H1 (cell line): Measurements from ENCODE around the gene MRPL42. TPM values are rescaled to one million over a fixed set of nuclear protein-coding genes. Genes with fewer than 3 reads are reported as not detected.

ENCODE experiments used
- CTCF ChIA-PET: fragments of 300-600 bp; sonication (Branson Sonifier 250); formaldehyde crosslinking; loops from one replicate; lab custom pipeline; 2021; ENCODE audit not compliant: partially characterized antibody; lab: Charles Lee
- POLR2A ChIA-PET: fragments of 300-600 bp; sonication (Branson Sonifier 250); formaldehyde crosslinking; loops from one replicate; lab custom pipeline; 2021; ENCODE audit warnings: inconsistent platforms; ENCODE audit not compliant: partially characterized antibody; lab: Charles Lee
- DNase-seq, 2 experiments: peaks; one replicate each; pipeline versions ENCODE4 v3.0.0 to v3.0.0-alpha.2; 2010 to 2022; ENCODE audit warnings: low spot score in 2 of 2, low read depth in 1 of 2, mixed read lengths in 1 of 2
- FAIRE-seq: peaks from 2 replicates; lab custom pipeline; 2011; peaks lifted over from hg19 to GRCh38; lab: Jason Lieb, UNC
- H2AFZ ChIP-seq: 2 replicates; pipeline ENCODE4 v1.8.1; 2012; ENCODE audit warnings: low read length, inconsistent platforms
- H2AK5ac ChIP-seq: 2 replicates; pipeline ENCODE4 v1.6.1; 2013; ENCODE audit warnings: low read depth, low read length
- H2BK120ac ChIP-seq: replicated peaks from 2 replicates; pipeline ENCODE3; 2013; ENCODE audit warnings: low read depth, low read length, inconsistent platforms
- H2BK12ac ChIP-seq: 2 replicates; pipeline ENCODE4 v1.6.1; 2013; ENCODE audit warnings: low read depth, low read length
- H2BK15ac ChIP-seq: 2 replicates; pipeline ENCODE4 v1.6.1; 2013; ENCODE audit warnings: low read length
- H2BK20ac ChIP-seq: 2 replicates; pipeline ENCODE4 v1.6.1; 2013; ENCODE audit warnings: low read length
- H2BK5ac ChIP-seq: 2 replicates; pipeline ENCODE4 v1.6.1; 2013; ENCODE audit warnings: low read depth, low read length
- H3K14ac ChIP-seq: 2 replicates; pipeline ENCODE4 v1.6.1; 2013; ENCODE audit warnings: inconsistent platforms; ENCODE audit not compliant: insufficient read length
- H3K18ac ChIP-seq: 2 replicates; pipeline ENCODE4 v1.6.1; 2013; ENCODE audit warnings: low read length; ENCODE audit errors: extremely low read depth
- H3K23ac ChIP-seq: 2 replicates; pipeline ENCODE4 v1.6.1; 2013; ENCODE audit warnings: inconsistent platforms; ENCODE audit not compliant: insufficient read length
- H3K23me2 ChIP-seq: 2 replicates; pipeline ENCODE4 v1.6.1; 2013; ENCODE audit warnings: low read depth, low read length
- H3K27ac ChIP-seq: 2 replicates; pipeline ENCODE4 v1.6.1; 2011; ENCODE audit warnings: low read depth, low read length, inconsistent platforms
- H3K27me3 ChIP-seq, 4 experiments: replicated peaks in 1 of 4; 1 replicate in 1 of 4; 2 replicates in 3 of 4; pipeline versions ENCODE4 v1.6.1 to v1.8.1; 2011 to 2013; ENCODE audit warnings: low read length in 3 of 4, mild to moderate bottlenecking in 3 of 4, inconsistent platforms in 2 of 4, mixed read lengths in 2 of 4, moderate library complexity in 1 of 4; ENCODE audit not compliant: control insufficient read depth in 3 of 4, insufficient read depth in 3 of 4; ENCODE audit errors: extremely low read depth in 1 of 4
- H3K36me3 ChIP-seq, 4 experiments: 2 replicates each; pipeline versions ENCODE4 v1.6.1 to v1.8.1; 2011 to 2013; ENCODE audit warnings: mild to moderate bottlenecking in 4 of 4, low read length in 3 of 4, moderate library complexity in 2 of 4, control low read depth in 1 of 4, inconsistent platforms in 1 of 4; ENCODE audit not compliant: insufficient read depth in 4 of 4, control insufficient read depth in 2 of 4
- H3K4ac ChIP-seq: replicated peaks from 2 replicates; pipeline ENCODE3; 2013; ENCODE audit warnings: low read length, low read depth, mixed read lengths, inconsistent platforms; ENCODE audit not compliant: insufficient read length
- H3K4me1 ChIP-seq, 4 experiments: replicated peaks in 1 of 4; 1 replicate in 1 of 4; 2 replicates in 3 of 4; pipeline versions ENCODE4 v1.6.1 to v1.8.1; 2011 to 2013; ENCODE audit warnings: low read length in 3 of 4, inconsistent platforms in 2 of 4, mixed read lengths in 1 of 4; ENCODE audit not compliant: insufficient read depth in 4 of 4, control insufficient read depth in 3 of 4
- H3K4me2 ChIP-seq, 2 experiments: 2 replicates each; pipeline versions ENCODE4 v1.6.1 to v1.8.1; 2011 to 2013; ENCODE audit warnings: low read depth in 2 of 2, low read length in 2 of 2, control low read depth in 1 of 2, inconsistent platforms in 1 of 2, mild to moderate bottlenecking in 1 of 2; ENCODE audit not compliant: insufficient read depth in 1 of 2
- H3K4me3 ChIP-seq, 4 experiments: fragments of 200-600, 300-600 bp in 1 of 4; sonication (generic), shearing (Covaris generic), sonication (Bioruptor Twin) in 1 of 4; 2 replicates each; pipeline versions ENCODE4 v1.5.1 to v1.8.1; 2011 to 2016; ENCODE audit warnings: low read length in 4 of 4, low read depth in 3 of 4, control low read depth in 2 of 4, inconsistent platforms in 2 of 4, mild to moderate bottlenecking in 2 of 4, mixed read lengths in 1 of 4, moderate library complexity in 1 of 4; ENCODE audit not compliant: insufficient read depth in 2 of 4; ENCODE audit errors: extremely low read depth in 1 of 4
- H3K56ac ChIP-seq: replicated peaks from 2 replicates; pipeline ENCODE3; 2013; ENCODE audit warnings: low read depth, mild to moderate bottlenecking, mixed read lengths, low read length, inconsistent platforms; ENCODE audit not compliant: insufficient read length
- H3K79me1 ChIP-seq: 2 replicates; pipeline ENCODE4 v1.6.1; 2013; ENCODE audit warnings: low read depth, low read length, control low read depth
- H3K79me2 ChIP-seq, 2 experiments: 2 replicates each; pipeline versions ENCODE4 v1.6.1 to v1.8.1; 2012 to 2013; ENCODE audit warnings: low read length in 2 of 2, mild to moderate bottlenecking in 2 of 2, inconsistent platforms in 1 of 2; ENCODE audit not compliant: insufficient read depth in 2 of 2, control insufficient read depth in 1 of 2
- H3K9ac ChIP-seq, 4 experiments: replicated peaks in 1 of 4; 1 replicate in 1 of 4; 2 replicates in 3 of 4; pipeline versions ENCODE4 v1.6.1 to v1.8.1; 2011 to 2013; ENCODE audit warnings: low read depth in 3 of 4, low read length in 3 of 4, control low read depth in 2 of 4, mild to moderate bottlenecking in 2 of 4, moderate library complexity in 2 of 4, inconsistent platforms in 1 of 4; ENCODE audit errors: extremely low read depth in 1 of 4
- H3K9me3 ChIP-seq, 2 experiments: 2 replicates each; pipeline versions ENCODE4 v1.6.1 to v1.8.1; 2012 to 2013; ENCODE audit warnings: mild to moderate bottlenecking in 2 of 2, moderate library complexity in 2 of 2, control low read depth in 1 of 2, inconsistent platforms in 1 of 2, low read depth in 1 of 2, low read length in 1 of 2, mixed read lengths in 1 of 2; ENCODE audit not compliant: insufficient read depth in 2 of 2
- H4K20me1 ChIP-seq, 2 experiments: replicated peaks in 1 of 2; 2 replicates each; pipeline versions ENCODE3 to v1.8.1; 2011 to 2013; ENCODE audit warnings: inconsistent platforms in 2 of 2, low read length in 2 of 2, mild to moderate bottlenecking in 1 of 2; ENCODE audit not compliant: insufficient read depth in 2 of 2, control insufficient read depth in 1 of 2
- H4K5ac ChIP-seq: 2 replicates; pipeline ENCODE4 v1.6.1; 2013; ENCODE audit warnings: low read length, low read depth, mixed read lengths, inconsistent platforms; ENCODE audit not compliant: insufficient read length
- H4K8ac ChIP-seq: 2 replicates; pipeline ENCODE4 v1.8.0; 2013; ENCODE audit warnings: mild to moderate bottlenecking, moderate library complexity, low read length, inconsistent platforms; ENCODE audit not compliant: insufficient read depth; ENCODE audit errors: extremely low read depth
- H4K91ac ChIP-seq: replicated peaks from 2 replicates; pipeline ENCODE3; 2013; ENCODE audit warnings: low read length, mixed read lengths, inconsistent platforms; ENCODE audit not compliant: insufficient read length
- ASH2L ChIP-seq: fragments of 200-600, 300-600 bp; sonication (generic); IDR thresholded peaks from one replicate; pipeline ENCODE4 v1.7.1; 2017; ENCODE audit warnings: low read length
- BCL11A ChIP-seq, 2 experiments: IDR thresholded peaks; one replicate each; pipeline ENCODE4 v1.6.1; 2011; ENCODE audit warnings: low read depth in 2 of 2, low read length in 2 of 2, mild to moderate bottlenecking in 2 of 2
- BRCA1 ChIP-seq: IDR thresholded peaks from 2 replicates; pipeline ENCODE4 v1.6.1; 2012; ENCODE audit warnings: low read depth, low read length, improper control_type of control experiment
- CEBPB ChIP-seq: IDR thresholded peaks from 2 replicates; pipeline ENCODE4 v1.6.1; 2012; ENCODE audit warnings: low read depth, low read length
- CHD2 ChIP-seq: IDR thresholded peaks from 2 replicates; pipeline ENCODE4 v1.6.1; 2012; ENCODE audit warnings: low read length, improper control_type of control experiment
- HDAC2 ChIP-seq, 2 experiments: fragments of 300-600 bp in 1 of 2; sonication (generic) in 1 of 2; IDR thresholded peaks; 2 replicates each; pipeline ENCODE4 v1.6.1; 2011 to 2012; ENCODE audit warnings: low read depth in 2 of 2, low read length in 2 of 2, mild to moderate bottlenecking in 2 of 2, moderate library complexity in 2 of 2, borderline replicate concordance in 1 of 2, inconsistent platforms in 1 of 2
- KDM4A ChIP-seq: IDR thresholded peaks from one replicate; pipeline ENCODE4 v1.7.1; 2012; ENCODE audit warnings: low read depth, mild to moderate bottlenecking, moderate library complexity, low read length, inconsistent platforms; ENCODE audit not compliant: severe bottlenecking
- MAX ChIP-seq: IDR thresholded peaks from 2 replicates; pipeline ENCODE4 v1.6.1; 2012; ENCODE audit warnings: inconsistent platforms
- RAD21 ChIP-seq, 2 experiments: IDR thresholded peaks in 1 of 2; conservative IDR thresholded peaks in 1 of 2; 2 replicates each; pipeline ENCODE4 v1.6.1; 2011; ENCODE audit warnings: low read depth in 2 of 2, low read length in 2 of 2, improper control_type of control experiment in 1 of 2, inconsistent platforms in 1 of 2, mild to moderate bottlenecking in 1 of 2, moderate library complexity in 1 of 2
- SP2 ChIP-seq: IDR thresholded peaks from 2 replicates; pipeline ENCODE4 v1.6.1; 2012; ENCODE audit warnings: mild to moderate bottlenecking, low read length, inconsistent platforms
- TBP ChIP-seq: IDR thresholded peaks from 2 replicates; pipeline ENCODE4 v1.6.1; 2011; ENCODE audit warnings: low read depth, low read length, improper control_type of control experiment
- WGBS, 2 experiments: shearing (Covaris generic) in 1 of 2; methylation state at CpG; one replicate each; pipeline versions ENCODE4 v1.1.6 to v1.1.7; 2013 to 2015; ENCODE audit warnings: low lambda C conversion rate in 2 of 2, mixed read lengths in 2 of 2, inconsistent platforms in 1 of 2, low coverage in 1 of 2, missing lambda C conversion rate in 1 of 2; ENCODE audit not compliant: insufficient replicate concordance in 2 of 2, insufficient coverage in 1 of 2, insufficient read length in 1 of 2; ENCODE audit errors: extremely low coverage in 1 of 2, missing lambda C conversion rate in 1 of 2; 5-methylcytosine and 5-hydroxymethylcytosine counted together
- polyA plus RNA-seq, 7 experiments: library from polyadenylated mRNA; depleted of rRNA in 3 of 7; stranded (reverse) in 5 of 7; unstranded in 2 of 7; fragments of >200 nt in 5 of 7; fragments of 200-250 nt in 2 of 7; gene quantifications; 1 replicate in 5 of 7; 2 replicates in 1 of 7; 4 replicates in 1 of 7; pipeline versions ENCODE4 v1.2.1 to v1.2.3, GENCODE V29; 2011 to 2013; ENCODE audit warnings: missing spikeins in 2 of 7, mixed read lengths in 2 of 7
- total RNA-seq: library from RNA; stranded (reverse); fragmentation: NEBNext Ultra II Directional; extraction: Animal tissue kit (Norgen Biotek cat#: 25700); gene quantifications from 2 replicates; pipeline ENCODE4 v1.2.1, GENCODE V29; 2021
- TF ChIP-seq, protein P1 (sequence below): IDR thresholded peaks from 2 replicates; pipeline ENCODE4 v1.6.1; 2012; ENCODE audit warnings: low read length, inconsistent platforms

MRPL42 gene
- total and polyA plus RNA-seq, 2 of the 8 experiments (the other 6 are each of a cell fraction or from before 2014, with no cell fraction given), result 110 to 176 TPM

DNA sequence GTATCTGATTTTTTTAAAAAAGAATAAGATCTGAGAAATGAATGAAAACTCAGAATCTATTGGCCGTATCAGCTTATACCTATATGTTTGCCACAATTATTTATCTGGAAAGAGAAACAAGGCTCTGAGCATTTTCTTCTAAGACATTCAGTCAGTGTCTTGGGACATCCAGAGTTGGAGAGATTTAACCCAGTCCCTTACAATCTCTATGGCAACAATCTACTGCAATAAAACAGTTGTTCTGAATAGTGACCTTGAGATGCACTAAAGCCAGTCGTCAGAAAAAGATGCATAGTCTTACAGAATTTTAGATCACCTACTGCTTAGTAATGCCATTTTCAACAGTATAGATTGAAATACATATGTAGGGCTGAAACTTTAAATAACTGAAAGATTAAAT lies 53.1 kb downstream of the MRPL42 start:
- Histone ChIP-seq H2AK5ac (no peak overlapping the region), H4K20me1 (no peaks in the 10 kb centered on the region), H2BK12ac (no peak overlapping the region), H3K18ac (no peak overlapping the region), H3K79me2 (no peaks in the 10 kb centered on the region), H3K14ac (no peak overlapping the region), H3K4me2 (no peak overlapping the region), H3K56ac (no peak overlapping the region), H3K27ac (no peak overlapping the region), H3K23me2 (no peaks in the 10 kb centered on the region), H3K36me3 (no peaks in the 10 kb centered on the region), H3K27me3 (no peaks in the 10 kb centered on the region), H3K9me3 (no peaks in the 10 kb centered on the region), H3K9ac (no peak overlapping the region), H4K8ac (no peak overlapping the region), H4K5ac (no peak overlapping the region), H4K91ac (no peak overlapping the region), H3K4ac (no peak overlapping the region), H3K79me1 (no peaks in the 10 kb centered on the region), H3K4me3 (no peak overlapping the region), H2AFZ (no peak overlapping the region), H2BK15ac (no peak overlapping the region), H2BK20ac (no peak overlapping the region), H3K4me1 (no peaks in the 10 kb centered on the region; a peak in 3 of 7 replicates), H2BK120ac (no peak overlapping the region), H3K23ac (no peak overlapping the region), H2BK5ac (no peak overlapping the region)
- ChIA-PET CTCF (no interaction called here), POLR2A (no interaction called here)
- FAIRE-seq (no peak), DNase-seq (no peak)
- WGBS, 2 experiments, result 76% methylated on average over 2 of the region's 2 CpGs; no CpG with 5 or more reads in 1 of the 2 experiments
- no peak for TF ChIP-seq HDAC2 (IDR thresholded peaks at IDR 0.05; ENCODE audit: borderline replicate concordance in 1 of 2, low read depth in 2 of 2, low read length in 2 of 2)
- TF ChIP-seq RAD21 (IDR thresholded peaks at IDR 0.05 in 1 of 2, conservative IDR thresholded peaks at IDR 0.05 in 1 of 2; ENCODE audit: low read depth in 2 of 2, low read length in 2 of 2), result no peak
- no peak for TF ChIP-seq BCL11A (IDR thresholded peaks at IDR 0.05; ENCODE audit: low read depth in 2 of 2, low read length in 2 of 2)
- TF ChIP-seq, protein P1, sequence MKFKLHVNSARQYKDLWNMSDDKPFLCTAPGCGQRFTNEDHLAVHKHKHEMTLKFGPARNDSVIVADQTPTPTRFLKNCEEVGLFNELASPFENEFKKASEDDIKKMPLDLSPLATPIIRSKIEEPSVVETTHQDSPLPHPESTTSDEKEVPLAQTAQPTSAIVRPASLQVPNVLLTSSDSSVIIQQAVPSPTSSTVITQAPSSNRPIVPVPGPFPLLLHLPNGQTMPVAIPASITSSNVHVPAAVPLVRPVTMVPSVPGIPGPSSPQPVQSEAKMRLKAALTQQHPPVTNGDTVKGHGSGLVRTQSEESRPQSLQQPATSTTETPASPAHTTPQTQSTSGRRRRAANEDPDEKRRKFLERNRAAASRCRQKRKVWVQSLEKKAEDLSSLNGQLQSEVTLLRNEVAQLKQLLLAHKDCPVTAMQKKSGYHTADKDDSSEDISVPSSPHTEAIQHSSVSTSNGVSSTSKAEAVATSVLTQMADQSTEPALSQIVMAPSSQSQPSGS, result no peak
- TF ChIP-seq CHD2, result no peak
- no peak for TF ChIP-seq SP2
- no peak for TF ChIP-seq BRCA1
- TF ChIP-seq ASH2L, result no peak
- TF ChIP-seq CEBPB, result no peak
- no peak for TF ChIP-seq TBP
- TF ChIP-seq MAX, result no peak
- TF ChIP-seq KDM4A, result no peak
